MCF 10A (cell line): ENCODE measurements around the gene RDH11. TPM values are rescaled to one million over a fixed set of nuclear protein-coding genes. Genes with fewer than 3 reads are reported as not detected.

Experiments used
- BruUV-seq: library from RNA; stranded (reverse); fragments of 400-500 nt; replicated peaks from 2 replicates; lab custom pipeline; 2021; lab: Mats Ljungman, UMichigan
- CTCF ChIA-PET: fragments of 300-600 bp; sonication (Branson Sonifier 250); formaldehyde crosslinking; extraction: SDS; loops from one replicate; lab custom pipeline; 2021; ENCODE audit warnings: antibody characterized with exemption, inconsistent platforms; lab: Yijun Ruan, JAX
- POLR2A ChIA-PET: fragments of 300-600, 350-650 bp; sonication (Branson Sonifier 250); formaldehyde crosslinking; extraction: SDS; loops from one replicate; lab custom pipeline; 2020; ENCODE audit warnings: antibody characterized with exemption, inconsistent platforms; lab: Yijun Ruan, JAX
- DNase-seq: peaks from one replicate; pipeline ENCODE4 v3.0.0-alpha.2; 2018; ENCODE audit not compliant: unreplicated experiment
- H3K27ac Mint-ChIP-seq: one replicate; pipeline ENCODE4 v1.8.0; 2022; ENCODE audit warnings: mild to moderate bottlenecking, low read depth, mixed read lengths; ENCODE audit not compliant: unreplicated experiment
- H3K27me3 Mint-ChIP-seq: one replicate; pipeline ENCODE4 v1.8.0; 2022; ENCODE audit warnings: mixed read lengths; ENCODE audit not compliant: insufficient read depth, unreplicated experiment
- H3K36me3 Mint-ChIP-seq: one replicate; pipeline ENCODE4 v1.8.0; 2022; ENCODE audit warnings: mild to moderate bottlenecking, moderate library complexity, mixed read lengths; ENCODE audit not compliant: insufficient read depth, unreplicated experiment
- H3K4me1 Mint-ChIP-seq: one replicate; pipeline ENCODE4 v1.8.0; 2022; ENCODE audit warnings: mixed read lengths; ENCODE audit not compliant: insufficient read depth, unreplicated experiment
- H3K4me3 Mint-ChIP-seq: one replicate; pipeline ENCODE4 v1.8.0; 2022; ENCODE audit warnings: mild to moderate bottlenecking, moderate library complexity, mixed read lengths; ENCODE audit not compliant: unreplicated experiment
- H3K9me3 Mint-ChIP-seq: one replicate; pipeline ENCODE4 v1.8.0; 2022; ENCODE audit warnings: mixed read lengths; ENCODE audit not compliant: unreplicated experiment
- CTCF ChIP-seq: fragments of 200-600 bp; IDR thresholded peaks from one replicate; pipeline ENCODE4 v1.8.0; 2022; ENCODE audit warnings: antibody characterized with exemption, mild to moderate bottlenecking; ENCODE audit not compliant: unreplicated experiment
- intact Hi-C: fragments of 100-400 bp; cut with micrococcal nuclease; formaldehyde crosslinking; loops from 2 replicates; pipeline ENCODE4 v1.14.1; 2022
- total RNA-seq: library from RNA; stranded (reverse); gene quantifications from 2 replicates; pipeline ENCODE4 v1.2.3, GENCODE V29; 2022

Gene RDH11
- total RNA-seq, 1 experiment from 2014 or later = 40.9 TPM

DNA sequence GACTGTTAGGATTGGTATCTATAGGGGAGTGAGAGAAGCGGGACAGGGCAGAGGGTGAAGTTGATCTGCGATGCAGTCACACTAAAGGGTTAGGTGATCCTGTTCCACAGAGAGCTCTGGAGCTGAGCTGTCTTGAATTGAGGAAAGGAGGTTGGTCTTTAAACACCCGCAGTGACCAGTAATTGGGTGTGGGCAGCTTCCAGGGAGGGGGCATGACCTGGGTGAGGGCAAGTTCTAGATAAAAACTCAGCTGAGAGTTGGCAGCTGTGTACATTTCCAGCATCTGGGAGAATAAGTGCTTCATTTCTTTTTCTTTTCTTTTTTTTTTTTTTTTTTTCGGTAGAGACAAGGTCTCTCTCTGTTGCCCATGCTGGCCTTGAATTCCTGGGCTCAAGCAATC is 41.2 kb upstream of the RDH11 start:
- H3K36me3 Mint-ChIP-seq = no peaks in the 10 kb centered on the region
- H3K4me1 Mint-ChIP-seq = peaks cover 9% of the 10 kb centered on the region
- no peak overlapping the region for H3K4me3 Mint-ChIP-seq
- ChIA-PET POLR2A (no interaction called here), CTCF (no interaction called here)
- intact Hi-C loops = no loop called here
- BruUV-seq = no TSS peak
- no peak overlapping the region for H3K27ac Mint-ChIP-seq
- TF ChIP-seq CTCF = no peak
- no peak for DNase-seq
- H3K9me3 Mint-ChIP-seq = no peaks in the 10 kb centered on the region
- peaks cover 1% of the 10 kb centered on the region for H3K27me3 Mint-ChIP-seq

DNA sequence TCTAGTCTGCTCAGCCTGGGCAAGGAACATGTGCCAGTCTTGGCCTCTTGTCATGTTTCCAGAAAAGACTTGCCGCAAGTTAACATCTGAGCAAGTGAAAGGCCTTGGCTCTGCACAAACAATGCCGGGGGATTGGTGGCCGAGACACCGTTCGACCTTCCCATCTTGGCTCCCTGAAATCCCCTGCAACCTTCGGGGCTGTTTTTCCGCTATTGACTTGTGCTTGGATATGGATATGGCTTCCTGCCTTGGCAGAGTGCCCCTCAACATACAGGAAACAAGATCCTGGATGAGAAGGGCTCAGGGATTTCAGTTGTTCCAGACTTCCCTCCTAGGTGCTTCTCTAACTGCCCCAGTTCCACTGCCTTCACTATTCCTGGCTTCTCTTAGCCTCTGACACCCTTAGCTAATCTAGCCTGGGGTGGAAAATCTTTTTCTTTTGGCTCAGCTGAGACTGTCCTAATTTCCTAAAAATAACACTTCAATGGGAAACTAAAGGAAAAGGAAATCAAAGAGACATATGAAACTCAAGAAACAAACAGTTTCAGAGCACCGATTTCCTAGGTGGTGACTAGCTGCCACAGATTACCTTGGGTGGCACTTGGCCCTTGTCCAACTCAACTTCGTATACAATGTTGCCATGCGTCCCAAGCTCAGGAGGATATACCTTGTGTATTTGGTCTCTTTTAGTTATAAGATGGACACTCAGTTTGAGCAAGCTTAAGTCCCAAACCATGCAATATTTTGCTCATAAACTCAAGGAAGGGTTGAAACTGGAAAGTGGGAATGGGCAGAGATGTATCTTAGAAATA is 40.0 kb upstream of the RDH11 start:
- intact Hi-C loops = no loop called here
- H3K9me3 Mint-ChIP-seq = no peaks in the 10 kb centered on the region
- ChIA-PET POLR2A (no interaction called here), CTCF (interaction anchor here (0.6 kb wide), 2 partner anchors 25 to 31 kb away, joined by 3 read pairs; no protein-coding TSS in a partner anchor)
- no TSS peak for BruUV-seq
- peaks cover 9% of the 10 kb centered on the region for H3K4me1 Mint-ChIP-seq
- no peak overlapping the region for H3K27ac Mint-ChIP-seq
- H3K4me3 Mint-ChIP-seq = no peak overlapping the region
- no peak for TF ChIP-seq CTCF
- H3K27me3 Mint-ChIP-seq = no peaks in the 10 kb centered on the region
- no peak for DNase-seq
- H3K36me3 Mint-ChIP-seq = no peaks in the 10 kb centered on the region

- POLR2A ChIA-PET = no interaction called here
- peaks cover 9% of the 10 kb centered on the region for H3K4me1 Mint-ChIP-seq
Observed at GRCh38 chr14:67734675-67735074, 39.1 kb upstream of the RDH11 start.

DNA sequence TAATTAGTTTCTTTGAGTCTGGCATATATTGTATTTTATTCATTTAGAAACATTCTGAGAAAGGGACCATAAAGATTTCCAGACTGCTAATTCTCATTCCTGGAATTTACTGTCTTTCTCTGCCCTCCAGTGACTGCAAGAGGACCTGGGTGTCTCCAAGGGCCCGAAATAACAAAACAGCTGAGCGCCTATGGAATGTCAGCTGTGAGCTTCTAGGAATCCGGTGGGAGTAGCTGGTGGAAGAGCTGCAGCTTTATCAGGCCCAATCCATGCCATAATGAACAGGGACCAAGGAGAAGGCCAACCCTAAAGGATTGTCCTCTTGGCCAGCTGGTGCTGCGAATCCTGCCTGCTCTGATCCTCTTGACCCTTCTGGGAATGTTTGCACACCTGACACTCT is 38.1 kb upstream of the RDH11 start:
- H3K4me1 Mint-ChIP-seq = no peaks in the 10 kb centered on the region

More at GRCh38 chr14:67734675-67735074, 39.1 kb upstream of the RDH11 start:
- intact Hi-C loops = no loop called here
- BruUV-seq = no TSS peak
- CTCF ChIA-PET = interaction anchor here (0.6 kb wide), 1 partner anchor 1403 kb away, joined by 3 read pairs; no protein-coding TSS in a partner anchor
- TF ChIP-seq CTCF = no peak
- no peak for DNase-seq
- Mint-ChIP-seq H3K4me3 (no peak overlapping the region), H3K36me3 (no peaks in the 10 kb centered on the region), H3K27me3 (no peaks in the 10 kb centered on the region), H3K27ac (no peak overlapping the region), H3K9me3 (no peaks in the 10 kb centered on the region)

More for the DNA sequence above, 38.1 kb upstream of the RDH11 start:
- no peak for DNase-seq
- ChIA-PET POLR2A (interaction anchor here (0.6 kb wide), 1 partner anchor 97 kb away, joined by 3 read pairs; no protein-coding TSS in a partner anchor), CTCF (no interaction called here)
- Mint-ChIP-seq H3K9me3 (no peaks in the 10 kb centered on the region), H3K4me3 (no peak overlapping the region), H3K27ac (no peak overlapping the region), H3K36me3 (no peaks in the 10 kb centered on the region), H3K27me3 (no peaks in the 10 kb centered on the region)
- no TSS peak for BruUV-seq
- no peak for TF ChIP-seq CTCF
- intact Hi-C loops = no loop called here
